Measurements from ENCODE around the gene STBD1. TPM values are rescaled to one million over a fixed set of nuclear protein-coding genes. Genes with fewer than 3 reads are reported as not detected.

Gene STBD1
- 2.2 and 3.0 TPM in 2 replicates for total RNA-seq (2012; rRNA removed)
- 1.3 and 1.7 TPM in 2 replicates for polyA plus RNA-seq (2012; rRNA removed)
- polyA plus RNA-seq (2012; cell fraction: cytosol; rRNA removed), result 0.55 and 1.1 TPM in 2 replicates
- 0.09 and 0.13 TPM in 2 replicates for polyA plus RNA-seq (2012; cell fraction: nucleus; rRNA removed; ENCODE audit: low replicate concordance)
- Bru-seq, nascent RNA, result percentile 28 among the genes with signal in this experiment
- percentile 29 among the genes with signal in this experiment for BruChase-seq, experiment 1, labeled RNA remaining after a 6-hour chase
- percentile 53 among the genes with signal in this experiment for BruChase-seq, experiment 2, labeled RNA remaining after a 2-hour chase
- long read RNA-seq, transcript STBD1-201 (2 exons, 3,420 nt), result major isoform, 16 of 18 reads
- long read RNA-seq, partial matches to known transcripts, result 0 of 18 reads
- long read RNA-seq, other reads (novel, unspliced or antisense), result 2 of 18 reads

DNA sequence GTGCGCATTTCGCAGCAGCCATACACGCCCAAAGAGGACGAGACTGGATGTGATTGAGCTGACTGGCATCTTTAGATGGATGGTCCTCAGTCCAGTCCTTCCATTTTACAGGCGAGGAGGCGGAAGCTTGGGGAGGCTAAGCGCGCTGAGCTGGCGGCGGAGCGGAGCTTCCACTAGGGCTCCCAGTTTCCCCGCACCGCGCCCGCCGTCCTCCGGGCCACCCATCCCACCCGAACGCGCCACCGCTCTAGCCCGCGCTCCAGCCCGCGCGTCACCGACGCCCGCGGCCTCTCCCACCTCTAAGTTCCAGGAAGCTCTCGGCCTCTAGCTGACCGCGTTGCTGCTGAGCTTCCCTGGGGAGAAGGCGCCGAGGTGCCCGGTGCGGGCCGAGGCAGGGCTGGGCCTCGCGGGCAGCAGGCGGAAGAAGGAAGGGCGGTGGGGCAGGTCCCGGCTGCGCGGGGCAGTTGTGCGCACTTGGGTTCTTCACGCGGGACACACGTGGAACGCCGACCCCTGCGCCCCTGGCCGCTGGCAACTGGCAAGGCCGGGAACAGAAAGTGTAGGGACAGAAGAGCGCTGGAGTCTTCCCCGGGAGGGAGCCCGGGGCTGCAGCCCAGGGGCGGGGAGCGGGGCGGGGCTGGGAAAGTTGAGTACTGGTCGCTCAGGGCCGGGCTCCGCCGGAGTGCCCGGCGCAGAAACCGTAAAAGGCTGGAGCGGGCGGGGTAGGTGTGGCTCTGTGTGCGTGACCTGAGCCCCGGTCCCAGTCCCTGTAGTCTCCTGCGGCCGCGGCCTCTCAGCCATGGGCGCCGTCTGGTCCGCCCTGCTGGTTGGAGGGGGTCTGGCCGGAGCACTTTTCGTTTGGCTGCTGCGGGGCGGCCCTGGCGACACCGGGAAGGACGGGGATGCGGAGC is at the start of gene STBD1:
Gene STBD1, plus strand, starts transcription at position 763 of the 911 bp plus-strand sequence. Its CDS starts 37 bp downstream, at position 800.
- Histone ChIP-seq H3K4ac (ENCODE audit: low read depth, low read length) (peak within 1 kb of the TSS; percentile 69), H2BK120ac (ENCODE audit: low read depth, low read length) (peak within 1 kb of the TSS; percentile 67), H4K91ac (ENCODE audit: insufficient read depth, low read depth, low read length) (peak within 1 kb of the TSS; percentile 14), H3K9me3 (ENCODE audit: control insufficient read depth, insufficient read depth, low read length) (no peaks in the 10 kb centered on the region), H2AK5ac (ENCODE audit: low read depth, low read length) (peak within 1 kb of the TSS; percentile 24; the same call in 1 of the 2 replicates), H3K4me1 (ENCODE audit: control insufficient read depth, insufficient read depth, low read length) (peaks cover 10% of the 10 kb centered on the region; the same call in 1 of the 2 replicates), H2AFZ (replicated peaks; ENCODE audit: low read length, poor library complexity) (peak within 1 kb of the TSS; percentile 94), H3K9me1 (ENCODE audit: insufficient read depth, low read length) (peaks cover 20% of the 10 kb centered on the region), H3K79me1 (ENCODE audit: low read depth in 1 of 2, low read length in 2 of 2) (peaks cover 28 to 40% of the 10 kb centered on the region in 2 experiments; a peak in 3 of 4 replicates), H3K27me3 (ENCODE audit: control insufficient read depth, insufficient read depth, low read length) (no peaks in the 10 kb centered on the region), H4K5ac (ENCODE audit: low read depth, low read length) (peak within 1 kb of the TSS; percentile 66), H3K9ac (ENCODE audit: low read depth, low read length) (peak within 1 kb of the TSS; percentile 82), H2AK9ac (replicated peaks; ENCODE audit: low read depth, low read length, poor library complexity) (peak within 1 kb of the TSS; percentile 79), H2BK20ac (ENCODE audit: low read depth, low read length) (no peak within 1 kb of the TSS), H3K23ac (ENCODE audit: low read depth, low read length) (peak within 1 kb of the TSS; percentile 93), H3K36me3 (ENCODE audit: control insufficient read depth, insufficient read depth, low read length) (peaks cover 8% of the 10 kb centered on the region), H3K18ac (ENCODE audit: low read depth, low read length) (peak within 1 kb of the TSS; percentile 14), H3K14ac (replicated peaks; ENCODE audit: low read depth, low read length) (peak within 1 kb of the TSS; percentile 57), H3K4me2 (ENCODE audit: low read depth, low read length) (peak within 1 kb of the TSS; percentile 87), H3K56ac (ENCODE audit: extremely low read depth, insufficient read depth, low read length) (peak within 1 kb of the TSS; percentile 80), H3K27ac (ENCODE audit: insufficient read depth, low read length) (peak within 1 kb of the TSS; percentile 74), H2BK15ac (ENCODE audit: low read depth, low read length) (peak within 1 kb of the TSS; percentile 48; the same call in 2 of the 3 replicates), H3K4me3 (ENCODE audit: insufficient read depth, low read depth, low read length) (peak within 1 kb of the TSS; percentile 82), H4K8ac (ENCODE audit: low read depth in 2 of 2, low read length in 2 of 2) (peak within 1 kb of the TSS; percentile 44 to 68), H2BK5ac (ENCODE audit: low read depth, low read length, poor library complexity, severe bottlenecking) (peak within 1 kb of the TSS; percentile 75), H4K20me1 (ENCODE audit: insufficient read depth, low read length) (no peaks in the 10 kb centered on the region; the same call in 1 of the 2 replicates)
- ATAC-seq (ENCODE audit: low read depth), result peak; percentile 83
- DNase-seq, result peak; percentile 49
- ChIA-PET POLR2A (ENCODE audit: unreplicated experiment) (no interaction called here), CTCF (interaction anchor here (2.0 kb wide), 2 partner anchors 72 to 127 kb away, joined by 5 to 9 read pairs; no protein-coding TSS in a partner anchor)
- dilution Hi-C loops (cut with HindIII; ENCODE audit: low sequenced_read_pairs, unreplicated experiment), result no loop called here
- intact Hi-C loops (cut with micrococcal nuclease), result loop anchor here (2.0 kb wide), 3 partner anchors 73 to 127 kb away; partner anchors contain the start of gene SCARB2
- in situ Hi-C loops (cut with MboI; ENCODE audit: low sequenced_read_pairs), result no loop called here
- WGBS, 2 experiments (ENCODE audit: extremely low coverage in 2 of 2, insufficient read length in 1 of 2), result 1% methylated on average over 50 of the region's 85 CpGs; no CpG with 5 or more reads in 1 of the 2 experiments
- BruUV-seq (replicated peaks), result no TSS peak
- TF ChIP-seq MAZ (IDR thresholded peaks at IDR 0.05; ENCODE audit: borderline replicate concordance, low read depth, low read length) (peak; percentile 33; the same call in 1 of the 2 replicates), RFX5 (IDR thresholded peaks at IDR 0.05; ENCODE audit: low read depth, low read length) (no peak), RCOR1 (IDR thresholded peaks at IDR 0.05; ENCODE audit: insufficient replicate concordance, low read length) (no peak), MXI1 (IDR thresholded peaks at IDR 0.05; ENCODE audit: borderline replicate concordance, low read depth, low read length) (no peak)

Measured in IMR-90 (cell line).